ENCODE data around the gene ADAMTSL3. TPM values are rescaled to one million over a fixed set of nuclear protein-coding genes. Genes with fewer than 3 reads are reported as not detected.

Gene ADAMTSL3
- total RNA-seq, 6 experiments from 2014 or later = 7.5 to 28.7 (median 14.0) TPM

GRCh38 chr15:83610901-83611685 is 42.8 kb upstream of the ADAMTSL3 start:
- Histone ChIP-seq H3K36me3 (no peaks in the 10 kb centered on the region), H3K9me3 (no peaks in the 10 kb centered on the region), H3K27ac (no peak overlapping the region), H3K4me3 (no peak overlapping the region), H3K4me1 (no peaks in the 10 kb centered on the region), H3K27me3 (no peaks in the 10 kb centered on the region)
- 60% methylated on average over 9 of the region's 9 CpGs for WGBS (ENCODE audit: insufficient coverage, low coverage, low lambda C conversion rate, missing lambda C conversion rate)
- ATAC-seq = no peak
- DNase-seq = no peak
- TF ChIP-seq CTCF (IDR thresholded peaks at IDR 0.05) = no peak
- no peak for TF ChIP-seq POLR2A (IDR thresholded peaks at IDR 0.05)
- intact Hi-C loops (cut with DNase I) = no loop called here

- Histone ChIP-seq H3K27ac (no peak overlapping the region), H3K4me1 (no peaks in the 10 kb centered on the region), H3K36me3 (no peaks in the 10 kb centered on the region), H3K4me3 (no peak overlapping the region), H3K9me3 (no peaks in the 10 kb centered on the region), H3K27me3 (no peaks in the 10 kb centered on the region)
- no peak for TF ChIP-seq POLR2A (IDR thresholded peaks at IDR 0.05)
- no peak for TF ChIP-seq CTCF (IDR thresholded peaks at IDR 0.05)
- peak in 1 of 4 donors; percentile 22 for ATAC-seq
- intact Hi-C loops (cut with DNase I) = no loop called here
- no peak for DNase-seq
- WGBS (ENCODE audit: insufficient coverage, low coverage, low lambda C conversion rate, missing lambda C conversion rate) = 67% methylated on average over 1 of the region's 5 CpGs
These were observed 41.7 kb upstream of the ADAMTSL3 start for GRCh38 chr15:83612226-83612625.

GRCh38 chr15:83612898-83613635 is 40.9 kb upstream of the ADAMTSL3 start:
- H3K9me3 ChIP-seq = no peaks in the 10 kb centered on the region
- H3K36me3 ChIP-seq = no peaks in the 10 kb centered on the region
- no peaks in the 10 kb centered on the region for H3K4me1 ChIP-seq
- no peak for DNase-seq
- H3K4me3 ChIP-seq = no peak overlapping the region
- no peak for ATAC-seq
- no peak overlapping the region for H3K27ac ChIP-seq
- no peaks in the 10 kb centered on the region for H3K27me3 ChIP-seq
- intact Hi-C loops (cut with DNase I) = no loop called here
- WGBS (ENCODE audit: insufficient coverage, low coverage, low lambda C conversion rate, missing lambda C conversion rate) = 72% methylated on average over 2 of the region's 2 CpGs
- TF ChIP-seq CTCF (IDR thresholded peaks at IDR 0.05) (no peak), POLR2A (IDR thresholded peaks at IDR 0.05) (no peak)

- no peaks in the 10 kb centered on the region for H3K9me3 ChIP-seq
- TF ChIP-seq POLR2A (IDR thresholded peaks at IDR 0.05) (no peak), CTCF (IDR thresholded peaks at IDR 0.05) (no peak)
- WGBS (ENCODE audit: insufficient coverage, low coverage, low lambda C conversion rate, missing lambda C conversion rate) = 34% methylated on average over 2 of the region's 2 CpGs
- no peaks in the 10 kb centered on the region for H3K36me3 ChIP-seq
- ATAC-seq (no peak), DNase-seq (no peak)
- H3K4me3 ChIP-seq = no peak overlapping the region
- H3K4me1 ChIP-seq = no peaks in the 10 kb centered on the region
- no peaks in the 10 kb centered on the region for H3K27me3 ChIP-seq
- H3K27ac ChIP-seq = no peak overlapping the region
- intact Hi-C loops (cut with DNase I) = no loop called here
These were observed 40.2 kb upstream of the ADAMTSL3 start for GRCh38 chr15:83613714-83614113.
